H1 (cell line): ENCODE measurements around the gene UBR1.

Source experiments
- CTCF ChIP-seq, 3 experiments: IDR thresholded peaks; 1 replicate in 2 of 3; 2 replicates in 1 of 3; pipeline versions ENCODE4 v1.5.1 to v1.6.1; 2011; ENCODE audit warnings: low read length in 3 of 3, mild to moderate bottlenecking in 3 of 3, inconsistent platforms in 2 of 3, low read depth in 1 of 3, moderate library complexity in 1 of 3; ENCODE audit not compliant: insufficient read depth in 1 of 3; ENCODE audit errors: control extremely low read depth in 1 of 3
- EP300 ChIP-seq, 2 experiments: IDR thresholded peaks; 1 replicate in 1 of 2; 2 replicates in 1 of 2; pipeline ENCODE4 v1.6.1; 2011 to 2012; ENCODE audit warnings: low read depth in 2 of 2, low read length in 2 of 2, mild to moderate bottlenecking in 2 of 2, borderline replicate concordance in 1 of 2, inconsistent platforms in 1 of 2, moderate library complexity in 1 of 2
- GABPA ChIP-seq: IDR thresholded peaks from 2 replicates; pipeline ENCODE4 v1.6.1; 2011; ENCODE audit warnings: mild to moderate bottlenecking, low read length, moderate library complexity, borderline replicate concordance; ENCODE audit not compliant: insufficient read depth
- POLR2A ChIP-seq, 2 experiments: IDR thresholded peaks; 1 replicate in 1 of 2; 2 replicates in 1 of 2; pipeline ENCODE4 v1.6.1; 2011; ENCODE audit warnings: low read depth in 2 of 2, low read length in 2 of 2, mild to moderate bottlenecking in 2 of 2; ENCODE audit errors: control extremely low read depth in 1 of 2
- SIN3A ChIP-seq, 2 experiments: IDR thresholded peaks in 1 of 2; conservative IDR thresholded peaks in 1 of 2; 2 replicates each; pipeline ENCODE4 v1.6.1; 2011 to 2012; ENCODE audit warnings: low read length in 2 of 2, improper control_type of control experiment in 1 of 2, low read depth in 1 of 2, mild to moderate bottlenecking in 1 of 2
- TAF1 ChIP-seq: IDR thresholded peaks from 2 replicates; pipeline ENCODE4 v1.6.1; 2011; ENCODE audit warnings: mild to moderate bottlenecking, low read depth, low read length
- YY1 ChIP-seq: IDR thresholded peaks from 2 replicates; pipeline ENCODE4 v1.6.1; 2011; ENCODE audit warnings: low read depth, mild to moderate bottlenecking, low read length

GRCh38 chr15:43009206-43009605, 96.6 kb downstream of the UBR1 start:
- TF ChIP-seq CTCF (IDR thresholded peaks at IDR 0.05; ENCODE audit: control extremely low read depth in 1 of 3, insufficient read depth in 1 of 3, low read depth in 1 of 3, low read length in 3 of 3), result no peak
- no peak for TF ChIP-seq SIN3A (conservative IDR thresholded peaks at IDR 0.05 in 1 of 2, IDR thresholded peaks at IDR 0.05 in 1 of 2; ENCODE audit: low read depth in 1 of 2, low read length in 2 of 2)
- TF ChIP-seq YY1, result no peak
- TF ChIP-seq POLR2A (IDR thresholded peaks at IDR 0.05; ENCODE audit: control extremely low read depth in 1 of 2, low read depth in 2 of 2, low read length in 2 of 2), result no peak
- no peak for TF ChIP-seq TAF1
- TF ChIP-seq GABPA, result no peak
- TF ChIP-seq EP300 (IDR thresholded peaks at IDR 0.05; ENCODE audit: borderline replicate concordance in 1 of 2, low read depth in 2 of 2, low read length in 2 of 2), result no peak
